Epithelial cell of esophagus (primary cell): ENCODE data around the gene KAZN.

Experiments used
- DNase-seq: peaks from one replicate; pipeline ENCODE4 v3.0.0; 2010; ENCODE audit warnings: low read depth
- H3K4me3 ChIP-seq: 2 replicates; pipeline ENCODE4 v1.5.1; 2011; ENCODE audit warnings: mild to moderate bottlenecking, low read length, control low read depth
- TF ChIP-seq, protein P1 (sequence below): IDR thresholded peaks from 2 replicates; pipeline ENCODE4 v1.5.1; 2011; ENCODE audit warnings: low read depth, mild to moderate bottlenecking, low read length, control low read depth, inconsistent platforms; ENCODE audit not compliant: insufficient read depth; ENCODE audit errors: missing control alignments

The KAZN gene

DNA sequence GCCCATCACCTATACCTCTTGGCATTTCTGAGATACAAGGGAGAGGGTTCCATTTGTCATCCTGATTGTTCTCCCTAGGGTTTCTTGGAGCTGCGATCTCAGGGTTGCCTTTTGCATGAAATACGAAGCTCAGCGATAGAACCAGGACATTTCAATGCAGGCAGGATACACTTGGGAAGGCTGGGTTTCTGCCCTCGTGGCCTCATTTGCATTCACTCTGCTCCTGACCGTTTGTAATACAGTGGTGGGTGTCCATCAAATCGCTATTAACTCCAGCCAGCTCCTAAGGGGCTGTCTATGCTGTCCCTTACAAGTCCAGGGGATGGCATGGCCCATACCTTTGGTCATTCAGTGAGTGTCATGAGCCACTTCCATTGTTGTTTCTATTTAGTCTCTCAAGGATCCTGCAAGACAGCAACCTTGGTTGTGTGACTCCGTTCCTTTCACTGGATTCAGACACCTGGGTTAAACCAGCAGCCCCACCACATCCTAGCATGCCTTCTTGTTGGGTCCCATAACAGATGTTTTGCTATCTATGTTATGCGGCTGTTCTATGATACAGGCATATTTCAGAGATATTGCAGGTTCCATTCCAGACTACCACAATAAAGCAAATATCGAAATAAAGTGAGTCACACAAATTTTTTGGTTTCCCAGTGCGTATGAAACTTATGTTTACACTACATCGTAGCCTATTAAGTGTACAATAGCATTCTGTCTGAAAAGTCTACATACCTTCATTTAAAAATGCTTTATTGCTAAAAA lies 18.3 kb downstream of the KAZN start:
- H3K4me3 ChIP-seq = no peak overlapping the region
- DNase-seq = no peak
- TF ChIP-seq, protein P1, sequence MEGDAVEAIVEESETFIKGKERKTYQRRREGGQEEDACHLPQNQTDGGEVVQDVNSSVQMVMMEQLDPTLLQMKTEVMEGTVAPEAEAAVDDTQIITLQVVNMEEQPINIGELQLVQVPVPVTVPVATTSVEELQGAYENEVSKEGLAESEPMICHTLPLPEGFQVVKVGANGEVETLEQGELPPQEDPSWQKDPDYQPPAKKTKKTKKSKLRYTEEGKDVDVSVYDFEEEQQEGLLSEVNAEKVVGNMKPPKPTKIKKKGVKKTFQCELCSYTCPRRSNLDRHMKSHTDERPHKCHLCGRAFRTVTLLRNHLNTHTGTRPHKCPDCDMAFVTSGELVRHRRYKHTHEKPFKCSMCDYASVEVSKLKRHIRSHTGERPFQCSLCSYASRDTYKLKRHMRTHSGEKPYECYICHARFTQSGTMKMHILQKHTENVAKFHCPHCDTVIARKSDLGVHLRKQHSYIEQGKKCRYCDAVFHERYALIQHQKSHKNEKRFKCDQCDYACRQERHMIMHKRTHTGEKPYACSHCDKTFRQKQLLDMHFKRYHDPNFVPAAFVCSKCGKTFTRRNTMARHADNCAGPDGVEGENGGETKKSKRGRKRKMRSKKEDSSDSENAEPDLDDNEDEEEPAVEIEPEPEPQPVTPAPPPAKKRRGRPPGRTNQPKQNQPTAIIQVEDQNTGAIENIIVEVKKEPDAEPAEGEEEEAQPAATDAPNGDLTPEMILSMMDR = no peak

DNA sequence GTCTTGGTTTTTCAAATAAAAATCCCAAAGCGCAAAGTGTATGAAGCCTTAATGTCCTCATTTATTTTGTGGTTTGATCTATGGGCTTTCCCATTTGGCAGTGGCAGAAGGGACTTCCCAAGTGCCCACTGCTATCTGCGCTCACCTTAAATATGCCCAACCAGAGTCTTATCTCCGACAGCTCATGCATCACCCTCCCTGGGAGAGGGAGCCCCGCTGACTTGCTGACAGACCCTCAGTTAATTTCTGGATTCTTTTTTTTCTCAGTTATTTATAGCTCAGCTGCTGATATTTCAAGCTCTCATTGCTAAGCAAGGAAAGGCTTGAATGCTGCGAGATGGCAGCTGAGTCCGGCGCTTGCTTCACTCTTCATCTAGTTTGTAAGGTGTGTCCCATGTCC lies 19.3 kb downstream of the KAZN start:
- TF ChIP-seq, protein P1 = no peak
- DNase-seq = no peak
- no peak overlapping the region for H3K4me3 ChIP-seq

DNA sequence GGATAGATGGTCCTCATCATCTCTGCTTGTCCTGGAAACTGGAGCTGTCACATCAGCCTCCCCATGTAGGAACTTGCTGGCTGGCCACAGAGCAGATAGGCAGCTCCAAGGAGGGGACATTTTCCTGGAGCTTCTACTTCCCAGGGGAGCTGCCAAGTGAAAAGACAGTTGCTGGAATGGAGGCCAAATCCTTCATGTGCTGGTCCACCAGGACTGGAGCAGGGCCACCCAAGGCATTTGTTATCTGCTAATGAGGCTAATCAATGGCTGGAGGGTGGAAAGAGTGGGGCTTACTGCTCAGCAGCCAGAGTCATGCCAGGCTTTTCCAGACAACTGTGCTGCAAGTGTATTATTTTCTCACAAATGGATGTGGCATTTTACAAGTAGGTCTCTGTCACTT lies 22.5 kb downstream of the KAZN start:
- no peak overlapping the region for H3K4me3 ChIP-seq
- TF ChIP-seq, protein P1 = no peak
- no peak for DNase-seq

DNA sequence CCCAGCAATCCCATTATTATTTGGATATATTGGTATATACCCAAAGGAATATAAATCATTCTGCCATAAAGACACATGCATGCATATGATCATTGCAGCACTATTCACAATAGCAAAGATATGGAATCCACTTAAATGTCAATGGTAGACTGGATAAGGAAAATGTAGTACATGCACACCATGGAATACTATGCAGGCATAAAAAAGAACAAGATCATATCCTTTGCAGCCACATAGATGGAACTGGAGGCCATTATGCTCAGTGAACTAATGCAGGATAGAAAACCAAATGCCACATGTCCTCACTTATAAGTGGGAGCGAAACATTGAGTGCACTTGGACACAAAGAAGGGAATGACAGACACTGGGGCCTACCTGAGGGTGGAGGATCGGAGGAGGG lies 24.6 kb downstream of the KAZN start:
- TF ChIP-seq, protein P1 = no peak

DNA sequence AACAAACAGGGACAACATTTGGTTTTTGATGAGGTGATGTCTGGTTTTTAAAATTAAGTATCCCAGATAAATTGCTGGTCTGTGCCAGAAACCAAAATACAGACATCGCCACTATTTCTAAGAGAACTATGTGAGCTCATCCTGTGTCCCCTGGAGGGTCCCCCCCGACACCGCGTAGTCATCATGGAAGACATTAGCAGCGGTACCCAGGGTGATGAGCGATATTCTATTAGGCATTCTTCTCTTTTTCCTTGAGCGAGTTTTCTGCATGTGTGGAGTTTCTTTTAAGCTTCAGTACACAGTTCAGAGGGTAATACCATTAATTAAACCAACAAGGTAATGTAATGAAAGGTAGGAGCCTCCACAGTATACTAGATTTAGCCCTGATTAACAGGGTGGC lies 26.5 kb downstream of the KAZN start:
- no peak for DNase-seq
- TF ChIP-seq, protein P1 = no peak
- no peak overlapping the region for H3K4me3 ChIP-seq

More for the DNA sequence above, 24.6 kb downstream of the KAZN start:
- H3K4me3 ChIP-seq = no peak overlapping the region
- DNase-seq = no peak

DNA sequence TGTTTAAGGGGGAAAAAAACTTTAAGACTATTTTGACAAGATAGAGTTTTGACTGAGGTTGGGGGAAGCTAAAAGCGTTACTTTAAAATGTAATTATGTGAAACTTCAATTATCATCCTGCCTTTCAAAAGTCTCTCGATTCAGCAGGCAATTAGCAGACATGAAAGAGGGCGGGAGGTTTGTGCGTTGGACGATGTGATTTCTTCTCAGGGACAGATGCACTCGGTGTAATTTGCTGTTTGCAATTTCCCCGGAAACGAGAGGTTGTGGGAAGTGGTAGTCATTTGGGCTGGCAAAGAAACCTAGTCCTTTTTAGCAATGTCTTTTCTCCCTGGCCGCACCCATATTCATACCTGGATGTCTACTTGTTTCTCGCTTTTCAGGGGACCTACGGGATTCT lies 27.1 kb downstream of the KAZN start:
- no peak overlapping the region for H3K4me3 ChIP-seq
- no peak for DNase-seq
- TF ChIP-seq, protein P1 = no peak

DNA sequence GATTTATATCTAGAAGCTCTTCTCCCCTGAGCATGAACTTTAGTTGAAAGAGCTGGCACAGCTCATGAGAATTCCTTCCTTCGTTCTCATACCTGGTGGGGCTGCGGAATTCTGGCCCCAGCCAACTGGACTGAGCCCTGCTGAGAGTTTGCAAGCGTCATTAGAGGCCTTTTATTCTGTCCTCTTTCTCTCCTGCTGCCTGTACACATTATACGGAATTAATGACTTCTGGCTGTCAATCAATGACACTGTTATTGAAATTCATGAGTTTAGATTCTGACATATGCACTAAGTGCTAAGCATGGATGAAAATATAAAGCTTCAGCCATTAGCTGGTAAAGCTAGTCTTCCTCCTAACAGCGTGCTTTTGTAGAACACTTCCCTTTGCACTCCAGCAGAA lies 27.5 kb downstream of the KAZN start:
- TF ChIP-seq, protein P1 = no peak

More for the DNA sequence above, 27.5 kb downstream of the KAZN start:
- H3K4me3 ChIP-seq = no peak overlapping the region
- DNase-seq = no peak
